ENCODE measurements around the gene BRIP1. TPM values are rescaled to one million over a fixed set of nuclear protein-coding genes. Genes with fewer than 3 reads are reported as not detected.

The BRIP1 gene
- total and polyA plus RNA-seq, 2 experiments from 2014 or later: 8.0 to 23.1 TPM

GRCh38 chr17:61726977-61727376, 136.4 kb downstream of the BRIP1 start (continued):
- TF ChIP-seq REST (IDR thresholded peaks at IDR 0.05; ENCODE audit: unreplicated experiment): no peak

- Histone ChIP-seq H3K4me2 (no peak overlapping the region), H3K79me2 (replicated peaks; ENCODE audit: insufficient read depth) (no peaks in the 10 kb centered on the region), H4K20me1 (replicated peaks; ENCODE audit: insufficient read depth) (no peaks in the 10 kb centered on the region), H3K4me1 (ENCODE audit: insufficient read depth) (no peaks in the 10 kb centered on the region), H3K27ac (ENCODE audit: low read depth) (no peak overlapping the region), H2AFZ (no peak overlapping the region), H3K36me3 (ENCODE audit: insufficient read depth) (no peaks in the 10 kb centered on the region), H3K4me3 (no peak overlapping the region), H3F3A (replicated peaks; ENCODE audit: low read depth) (no peaks in the 10 kb centered on the region), H3K27me3 (ENCODE audit: insufficient read depth) (no peaks in the 10 kb centered on the region), H3K9me2 (ENCODE audit: insufficient read depth) (no peaks in the 10 kb centered on the region)
- Mint-ChIP-seq H3K36me3 (ENCODE audit: low read depth) (peaks cover 14% of the 10 kb centered on the region; the same call in 2 of the 3 replicates), H3K27ac (no peak overlapping the region), H3K4me3 (no peak overlapping the region), H3K9me3 (no peaks in the 10 kb centered on the region), H3K4me1 (no peaks in the 10 kb centered on the region), H3K27me3 (ENCODE audit: insufficient read depth, low read depth, poor library complexity) (peaks cover 2% of the 10 kb centered on the region)
- DNase-seq (ENCODE audit: low spot score) (no peak), ATAC-seq (no peak)
- TF ChIP-seq EZH2phosphoT487 (IDR thresholded peaks at IDR 0.05; ENCODE audit: unreplicated experiment) (no peak), POLR2AphosphoS5 (IDR thresholded peaks at IDR 0.05; ENCODE audit: low read depth) (no peak), JUNB (IDR thresholded peaks at IDR 0.05; ENCODE audit: unreplicated experiment) (no peak), ZNF331 (CRISPR knock-in tag; IDR thresholded peaks at IDR 0.05; ENCODE audit: low read depth) (no peak), EZH2 (IDR thresholded peaks at IDR 0.05; ENCODE audit: low read depth, unreplicated experiment) (no peak), STAT1 (IDR thresholded peaks at IDR 0.05; ENCODE audit: unreplicated experiment) (no peak)
Observed at GRCh38 chr17:61724777-61725176, 138.6 kb downstream of the BRIP1 start.

- Histone ChIP-seq H3K79me2 (replicated peaks; ENCODE audit: insufficient read depth) (no peaks in the 10 kb centered on the region), H3K4me3 (no peak overlapping the region), H3F3A (replicated peaks; ENCODE audit: low read depth) (no peaks in the 10 kb centered on the region), H3K4me1 (ENCODE audit: insufficient read depth) (no peaks in the 10 kb centered on the region), H3K27me3 (ENCODE audit: insufficient read depth) (no peaks in the 10 kb centered on the region), H3K27ac (ENCODE audit: low read depth) (no peak overlapping the region), H3K9me2 (ENCODE audit: insufficient read depth) (no peaks in the 10 kb centered on the region), H4K20me1 (replicated peaks; ENCODE audit: insufficient read depth) (no peaks in the 10 kb centered on the region), H3K36me3 (ENCODE audit: insufficient read depth) (no peaks in the 10 kb centered on the region), H2AFZ (no peak overlapping the region), H3K4me2 (no peak overlapping the region)
- no peaks in the 10 kb centered on the region for H3K4me1 Mint-ChIP-seq
- peaks cover 2% of the 10 kb centered on the region for H3K27me3 Mint-ChIP-seq (ENCODE audit: insufficient read depth, low read depth, poor library complexity)
- H3K36me3 Mint-ChIP-seq (ENCODE audit: low read depth): peaks cover 18% of the 10 kb centered on the region; the same call in 2 of the 3 replicates
- no peak overlapping the region for H3K27ac Mint-ChIP-seq
- ATAC-seq (no peak), DNase-seq (ENCODE audit: low spot score) (no peak)
- H3K4me3 Mint-ChIP-seq: no peak overlapping the region
- no peaks in the 10 kb centered on the region for H3K9me3 Mint-ChIP-seq
- TF ChIP-seq EZH2phosphoT487 (IDR thresholded peaks at IDR 0.05; ENCODE audit: unreplicated experiment) (no peak), STAT1 (IDR thresholded peaks at IDR 0.05; ENCODE audit: unreplicated experiment) (no peak), NANOG (IDR thresholded peaks at IDR 0.05; ENCODE audit: borderline replicate concordance) (no peak), ZNF462 (CRISPR knock-in tag; IDR thresholded peaks at IDR 0.05) (no peak), EZH2 (IDR thresholded peaks at IDR 0.05; ENCODE audit: low read depth, unreplicated experiment) (no peak)
Observed at GRCh38 chr17:61723914-61724313, 139.4 kb downstream of the BRIP1 start.

All from GM23338 (cell line).